Epidermal melanocyte (primary cell): Measurements from ENCODE around the gene CDC14B.

Source experiments
- DNase-seq: peaks from one replicate; pipeline ENCODE4 v3.0.0; 2011; ENCODE audit warnings: low spot score; ENCODE audit not compliant: insufficient read length

The CDC14B gene

DNA sequence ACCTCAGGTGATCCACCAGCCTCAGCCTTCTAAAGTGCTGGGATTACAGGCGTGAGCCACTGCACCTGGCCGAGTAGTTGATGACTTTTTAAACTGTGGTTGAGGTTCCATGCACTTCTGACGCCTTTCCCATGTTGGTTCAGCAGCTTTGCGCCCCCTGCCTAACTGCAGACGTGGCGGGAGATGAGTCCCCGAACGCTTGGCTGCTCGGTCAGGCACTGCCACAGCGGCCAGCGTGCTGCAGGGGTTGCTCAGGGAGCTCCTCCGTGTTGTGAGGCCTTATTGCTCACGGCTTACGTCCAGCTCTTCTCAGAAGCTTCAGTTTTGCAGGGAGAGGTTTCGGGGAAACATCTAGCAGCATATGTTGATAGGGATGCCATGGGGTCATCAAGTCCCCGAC, 134.4 kb downstream of the CDC14B start:
- DNase-seq = no peak

DNA sequence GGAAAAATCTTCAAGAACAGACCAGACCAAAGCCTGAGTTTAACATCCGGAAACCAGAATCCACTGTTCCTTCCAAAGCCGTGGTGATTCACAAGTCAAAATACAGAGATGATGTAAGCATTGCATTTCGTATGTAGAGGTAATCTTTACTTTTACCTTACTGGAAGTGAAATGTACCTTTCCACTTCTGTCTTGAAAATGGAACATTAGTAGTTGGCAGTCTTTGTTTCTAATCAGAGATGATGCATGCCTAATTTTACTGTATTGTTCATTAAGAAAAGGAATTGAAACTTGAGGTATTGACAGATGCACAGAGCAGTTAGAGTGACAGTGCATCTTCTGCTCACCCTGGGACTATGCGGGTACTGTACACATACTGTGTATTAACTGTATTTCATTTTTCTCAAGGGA, 135.1 kb downstream of the CDC14B start:
- no peak for DNase-seq

DNA sequence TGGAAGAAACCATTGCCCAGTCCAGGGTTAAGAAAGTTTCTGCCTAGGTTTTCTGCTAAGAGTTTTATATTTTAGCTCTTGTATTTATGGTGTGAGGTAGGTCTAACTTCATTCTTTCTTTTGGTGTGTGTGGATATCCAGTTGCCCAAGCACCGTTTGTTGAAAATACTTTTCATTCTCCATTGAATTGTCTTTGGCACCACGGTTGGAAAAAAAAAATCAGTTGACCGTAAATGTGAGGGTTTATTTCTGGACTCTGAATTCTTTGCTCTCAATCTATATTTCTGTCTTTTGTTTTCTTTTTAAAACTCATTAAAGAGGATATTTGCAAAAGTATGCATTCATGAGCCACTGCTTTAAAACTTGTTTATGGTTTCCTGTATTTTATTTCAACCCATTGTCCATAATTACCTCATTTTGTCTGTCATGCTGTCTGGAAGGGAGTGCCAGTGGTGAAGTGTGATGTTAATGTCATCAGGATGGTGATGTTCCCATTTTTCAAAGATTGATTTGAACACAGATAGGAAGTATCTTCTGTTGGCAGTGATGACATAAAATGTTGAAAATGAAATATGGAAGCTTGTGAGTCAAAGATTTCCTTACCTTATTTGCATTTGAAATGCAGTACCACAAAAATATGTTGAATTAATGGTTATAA, 135.8 kb downstream of the CDC14B start:
- DNase-seq = no peak

DNA sequence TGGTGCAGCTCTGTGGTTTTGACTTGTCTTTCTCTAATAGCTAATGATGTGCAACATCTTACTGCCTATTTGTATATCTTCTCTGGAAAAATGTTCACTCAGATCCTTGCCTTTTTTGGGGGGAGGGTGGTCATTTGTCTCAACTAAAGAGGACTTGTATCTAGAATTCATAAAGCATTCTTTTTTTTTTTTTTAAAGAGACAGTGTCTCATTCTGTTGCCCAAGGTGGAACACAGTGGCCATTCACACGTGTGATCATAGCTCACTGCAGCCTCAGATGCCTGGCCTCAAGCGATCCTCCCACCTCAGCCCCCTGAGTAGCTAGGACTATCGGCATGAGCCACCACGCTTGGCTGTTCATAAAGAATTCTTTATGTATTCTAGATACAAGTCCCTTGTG, 136.4 kb downstream of the CDC14B start:
- no peak for DNase-seq

DNA sequence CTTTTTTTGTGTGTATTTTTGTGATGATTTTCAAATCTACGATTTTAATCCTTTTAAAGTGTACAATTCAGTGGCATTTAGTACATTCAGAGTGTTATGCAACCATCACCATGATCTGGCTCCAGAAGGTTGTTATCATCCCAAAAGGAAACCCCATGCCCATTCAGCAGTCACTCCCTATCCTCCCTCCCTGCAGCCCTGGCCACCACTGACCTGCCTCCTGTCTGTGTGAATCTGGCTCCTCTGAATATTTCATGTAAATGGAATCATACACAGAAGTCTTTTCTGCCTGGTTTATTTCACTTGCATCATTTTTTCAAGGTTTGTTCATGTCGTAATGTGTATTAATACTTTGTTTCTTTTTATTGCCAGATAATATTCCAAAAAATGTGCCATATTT, 137.2 kb downstream of the CDC14B start:
- DNase-seq = no peak

DNA sequence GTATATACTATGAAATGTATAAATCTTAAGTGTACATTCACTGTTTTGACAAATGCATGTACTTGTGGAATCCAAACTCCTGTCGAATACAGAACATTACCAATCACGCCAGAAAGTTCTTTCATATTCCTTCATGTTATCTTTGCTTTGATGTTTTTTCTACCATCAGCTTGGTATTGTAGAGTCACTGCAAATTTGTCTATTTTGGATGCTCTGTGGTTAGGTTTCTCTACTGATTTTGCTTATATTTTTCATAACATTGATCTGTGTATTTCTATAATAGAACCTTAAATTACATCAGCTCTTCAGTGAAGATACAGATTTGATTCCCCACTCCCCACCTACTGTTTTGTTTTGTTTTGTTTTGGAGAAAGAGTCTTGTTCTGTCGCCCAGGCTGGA, 138.9 kb downstream of the CDC14B start:
- DNase-seq = no peak

DNA sequence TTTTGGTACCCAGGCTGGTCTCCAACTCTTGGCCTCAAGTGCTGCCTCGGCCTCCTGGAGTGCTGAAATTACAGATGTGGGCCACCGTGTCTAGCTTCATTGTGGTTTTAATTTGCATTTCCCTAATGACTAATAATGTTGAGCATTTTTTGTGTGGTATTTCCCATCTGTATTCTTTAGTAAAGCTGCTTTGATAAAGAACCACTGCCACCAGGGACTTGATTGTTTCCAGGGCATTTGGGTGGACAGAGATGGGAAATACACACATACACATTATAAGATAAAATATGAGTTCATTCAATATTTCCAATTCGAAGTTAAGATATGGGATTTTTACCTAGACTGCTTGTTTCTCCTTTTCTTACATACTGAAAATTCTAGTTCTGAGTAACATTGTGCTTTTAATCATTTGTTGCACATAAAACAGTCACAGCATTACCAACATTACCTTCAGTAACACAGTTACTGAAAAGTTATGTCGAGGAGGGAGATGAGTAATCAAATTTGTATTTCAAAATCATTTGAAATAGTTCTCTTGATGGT, 140.7 kb downstream of the CDC14B start:
- DNase-seq = no peak

DNA sequence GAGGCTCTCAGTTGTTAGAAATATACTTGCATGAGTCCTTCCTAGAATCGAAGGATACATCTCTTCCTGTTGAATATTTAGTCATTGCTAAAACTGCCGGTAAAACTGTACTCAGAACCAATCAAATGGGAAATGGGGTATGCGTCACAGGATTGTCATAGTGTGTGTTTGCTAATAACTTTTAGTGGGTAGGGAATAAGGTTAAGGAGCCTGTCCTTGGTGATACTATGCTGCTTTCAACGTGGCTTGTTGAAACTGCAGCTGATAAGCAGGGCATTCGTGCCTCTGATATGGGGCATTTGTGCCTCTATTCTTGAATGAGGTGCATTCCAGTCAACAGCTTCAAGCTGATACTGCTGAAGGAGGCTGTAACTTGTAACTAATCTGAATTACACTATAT, 143.1 kb downstream of the CDC14B start:
- DNase-seq = no peak

DNA sequence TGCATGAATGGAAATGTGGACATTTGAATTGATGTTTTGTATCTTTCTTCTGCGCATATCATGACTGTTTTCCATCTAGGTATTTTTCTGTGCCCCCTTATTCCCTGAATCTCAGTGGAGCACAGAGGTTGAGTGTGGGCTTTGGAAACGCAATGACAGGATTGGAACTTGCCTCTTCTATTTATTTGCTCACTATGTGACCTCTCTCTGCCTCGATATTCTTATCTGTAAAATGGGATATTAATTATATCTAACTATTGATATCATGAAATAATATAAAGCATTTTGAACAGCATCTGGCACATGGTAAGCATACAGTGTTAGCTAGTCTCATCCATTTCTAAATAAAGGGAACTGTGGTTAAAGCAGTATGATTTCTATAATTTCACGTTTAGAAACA, 143.6 kb downstream of the CDC14B start:
- no peak for DNase-seq

DNA sequence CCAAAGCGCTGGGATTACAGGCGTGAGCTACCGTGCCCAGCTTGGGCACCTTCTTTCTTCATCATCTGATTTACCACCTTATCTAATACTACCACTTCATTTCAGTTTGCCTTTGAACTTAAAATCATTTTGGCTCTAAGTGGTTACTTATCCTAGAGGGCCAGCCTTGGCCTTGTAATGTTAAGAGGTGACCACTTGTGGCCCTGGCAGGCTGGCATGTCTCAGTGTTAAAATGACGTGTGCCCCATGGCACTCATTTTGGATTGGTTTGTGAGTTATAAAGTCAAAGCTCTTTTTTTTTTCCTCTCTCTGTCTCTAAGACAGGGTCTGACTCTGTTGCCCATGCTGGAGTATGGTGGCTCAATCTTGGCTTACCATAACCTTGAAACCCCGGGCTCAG, 151.9 kb downstream of the CDC14B start:
- no peak for DNase-seq

DNA sequence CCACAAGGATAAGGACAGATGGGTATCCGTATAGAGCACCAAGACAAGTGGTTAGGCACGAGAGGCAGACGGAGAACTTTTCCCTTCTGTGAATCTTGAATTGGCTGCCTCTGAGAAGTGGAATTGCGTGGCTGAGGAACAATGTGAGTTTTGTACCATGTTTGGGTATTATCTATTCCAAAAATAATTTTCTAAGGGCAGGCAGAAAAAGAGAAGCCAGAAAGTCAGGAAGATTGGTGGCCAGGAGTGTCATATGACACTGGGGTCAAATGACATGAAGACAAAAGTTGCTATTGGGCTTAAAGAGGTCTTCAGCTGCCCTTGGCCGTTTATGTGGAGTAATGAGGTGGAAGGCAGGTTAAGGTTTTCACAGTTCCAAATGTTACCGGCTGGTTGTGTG, 155.2 kb downstream of the CDC14B start:
- DNase-seq = no peak

DNA sequence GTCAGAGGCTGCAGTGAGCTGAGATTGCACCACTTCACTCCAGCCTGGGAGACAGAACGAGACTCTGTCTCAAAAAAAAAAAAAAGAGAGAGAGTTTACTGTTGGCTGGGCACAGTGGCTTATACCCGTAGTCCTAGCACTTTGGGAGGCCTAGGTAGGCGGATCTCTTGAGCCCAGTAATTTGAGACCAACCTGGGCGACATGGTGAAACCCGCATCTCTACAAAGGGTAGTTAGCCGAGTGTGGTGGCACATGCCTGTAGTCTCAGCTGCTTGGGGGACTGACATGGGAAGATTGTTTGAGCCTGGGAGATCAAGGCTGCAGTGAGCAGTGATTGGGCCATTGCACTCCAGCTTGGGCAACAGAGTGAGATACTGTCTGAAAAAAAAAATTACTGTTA, 157.1 kb downstream of the CDC14B start:
- DNase-seq = no peak

DNA sequence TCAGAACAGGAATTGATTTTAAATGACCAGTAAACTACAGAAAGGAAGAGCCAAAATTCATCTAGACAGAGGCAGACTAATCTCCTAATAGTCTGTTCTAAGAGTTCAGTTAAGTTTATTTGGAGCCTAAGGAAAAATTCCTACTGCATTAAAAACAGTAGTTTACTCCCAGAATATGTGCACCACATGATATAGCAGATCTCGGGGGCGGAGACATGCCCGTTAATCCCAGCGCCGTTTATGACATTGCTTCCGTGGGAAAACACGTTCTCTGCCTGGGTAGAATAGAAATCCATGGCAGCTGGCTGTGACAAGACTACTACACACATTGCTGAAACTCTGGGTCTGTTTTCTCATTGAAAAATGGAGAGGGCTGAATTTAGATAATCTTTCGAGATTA, 158.3 kb downstream of the CDC14B start:
- DNase-seq = no peak

DNA sequence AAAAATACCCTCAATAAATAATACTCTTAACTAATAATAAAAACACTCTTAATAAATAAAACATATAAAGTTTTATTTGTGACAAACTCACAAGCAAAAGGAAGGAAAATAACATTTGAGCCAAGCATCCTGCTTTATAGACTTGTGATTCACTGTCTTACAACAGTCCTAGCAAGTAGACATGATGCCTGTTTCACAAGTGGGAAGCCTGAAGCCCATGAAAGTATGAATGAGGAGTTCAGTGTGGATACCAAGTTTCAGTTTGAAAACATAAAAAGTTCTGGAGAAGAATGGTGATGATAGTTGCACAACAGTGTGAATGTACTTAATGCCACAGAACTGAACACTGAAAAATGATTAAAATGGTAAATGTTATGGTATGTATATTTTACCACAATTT, 158.8 kb downstream of the CDC14B start:
- DNase-seq = peak; percentile 52

DNA sequence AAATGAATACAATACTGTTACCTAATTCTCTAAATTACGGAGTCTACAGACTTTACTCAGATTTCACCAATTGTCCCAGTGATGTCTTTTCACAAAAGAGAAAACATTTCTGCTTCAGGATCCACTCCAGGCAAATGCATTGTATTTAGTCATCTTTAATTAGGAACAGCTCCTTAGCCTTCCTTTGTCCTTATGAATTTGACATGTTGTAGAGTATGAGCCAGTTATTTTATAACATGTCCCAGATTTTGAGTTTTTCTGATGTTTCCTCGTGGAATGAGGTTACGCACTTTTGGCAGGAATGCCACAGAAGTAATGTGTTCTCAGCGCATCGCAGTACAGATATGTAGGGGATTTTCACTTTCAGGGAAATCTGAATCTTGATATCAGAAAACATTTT, 159.2 kb downstream of the CDC14B start:
- peak; percentile 59 for DNase-seq

DNA sequence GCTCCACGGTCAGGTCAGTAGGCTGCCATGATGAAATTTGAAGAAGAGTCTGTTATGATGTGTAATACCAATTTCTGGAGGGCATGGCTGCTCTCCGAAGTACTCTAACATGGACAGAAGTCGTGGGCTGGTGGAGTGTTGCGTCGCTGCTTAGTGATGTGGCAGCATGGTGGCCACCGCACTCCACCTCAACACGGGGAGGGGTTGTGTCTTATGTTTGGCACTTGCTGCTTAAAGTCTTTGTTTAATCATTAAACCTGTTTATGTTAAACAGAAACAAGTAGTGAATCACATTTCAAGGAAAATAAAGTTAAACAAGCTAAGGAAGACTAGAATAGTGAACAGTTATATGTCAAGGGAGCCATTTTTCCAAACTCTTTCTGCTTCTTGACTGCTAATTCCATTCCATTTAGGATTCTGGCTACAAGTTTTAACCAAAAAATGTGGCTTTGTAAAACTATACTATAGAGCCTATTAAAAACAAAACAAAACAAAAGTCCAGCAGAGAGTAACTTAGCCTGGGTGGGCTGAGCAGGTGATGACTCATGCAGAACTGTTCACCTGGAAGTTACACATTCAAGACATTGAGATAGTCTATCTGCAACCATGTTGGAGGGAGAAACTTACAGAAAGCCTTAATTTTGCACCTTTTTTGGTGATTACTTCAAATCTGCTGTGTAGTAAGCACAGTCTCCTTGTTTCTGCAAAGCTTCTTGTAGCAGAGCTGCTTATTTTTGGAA, 160.2 kb downstream of the CDC14B start:
- no peak for DNase-seq

DNA sequence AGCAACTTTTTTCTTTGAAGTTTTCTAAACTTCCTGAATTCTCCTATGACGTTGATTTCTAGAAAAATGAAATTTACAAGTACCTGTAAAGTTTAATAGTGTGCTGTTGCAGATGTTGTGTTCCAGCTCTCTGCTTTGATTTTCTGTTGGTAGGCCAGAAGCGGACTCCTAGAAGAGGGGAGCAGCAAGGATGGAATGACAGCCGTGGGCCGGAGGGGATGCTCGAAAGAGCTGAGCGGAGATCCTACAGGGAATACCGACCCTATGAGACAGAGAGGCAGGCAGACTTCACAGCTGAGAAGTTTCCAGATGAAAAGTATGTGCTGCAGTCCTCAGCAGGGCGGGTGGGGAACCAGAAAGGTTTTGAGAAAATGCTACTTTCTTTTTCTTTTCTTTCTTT, 161.4 kb downstream of the CDC14B start:
- no peak for DNase-seq

DNA sequence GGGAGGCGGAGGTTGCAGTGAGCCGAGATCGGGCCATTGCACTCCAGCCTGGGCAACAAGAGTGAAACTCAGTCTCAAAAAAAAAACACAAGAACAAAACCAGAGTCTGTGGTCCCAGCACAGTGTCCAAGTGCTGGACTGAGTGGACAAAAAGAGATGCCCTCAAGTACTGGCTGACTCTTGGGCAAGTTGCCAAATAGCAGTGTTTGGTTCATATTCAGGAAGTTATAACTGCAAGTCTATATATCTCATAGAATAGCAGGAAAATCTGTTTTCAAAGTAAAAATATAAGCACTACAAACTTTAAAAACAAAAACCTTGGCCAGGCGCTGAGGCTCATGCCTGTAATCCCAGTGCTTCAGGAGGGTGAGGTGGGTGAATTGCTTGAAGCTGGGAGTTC, 162.4 kb downstream of the CDC14B start:
- no peak for DNase-seq

DNA sequence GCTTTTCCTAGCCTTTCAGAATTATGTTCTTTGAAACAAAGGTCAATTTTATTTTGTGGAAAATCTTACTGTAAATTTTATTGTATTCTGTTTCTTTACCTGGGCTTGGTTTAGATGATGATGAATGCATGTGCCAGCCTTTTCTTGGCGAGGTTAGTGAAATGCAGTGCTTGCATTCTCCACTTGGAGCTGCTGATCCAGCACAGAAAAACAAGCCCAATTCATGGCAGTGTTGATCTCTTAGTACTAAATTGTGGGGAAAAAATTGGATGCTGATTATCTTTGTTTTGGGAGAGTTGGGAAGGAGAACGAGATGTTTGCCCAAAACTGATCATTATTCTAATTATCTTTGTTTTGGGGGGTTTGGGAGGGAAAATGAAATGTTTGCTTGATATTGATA, 166.0 kb downstream of the CDC14B start:
- DNase-seq = peak; percentile 48

DNA sequence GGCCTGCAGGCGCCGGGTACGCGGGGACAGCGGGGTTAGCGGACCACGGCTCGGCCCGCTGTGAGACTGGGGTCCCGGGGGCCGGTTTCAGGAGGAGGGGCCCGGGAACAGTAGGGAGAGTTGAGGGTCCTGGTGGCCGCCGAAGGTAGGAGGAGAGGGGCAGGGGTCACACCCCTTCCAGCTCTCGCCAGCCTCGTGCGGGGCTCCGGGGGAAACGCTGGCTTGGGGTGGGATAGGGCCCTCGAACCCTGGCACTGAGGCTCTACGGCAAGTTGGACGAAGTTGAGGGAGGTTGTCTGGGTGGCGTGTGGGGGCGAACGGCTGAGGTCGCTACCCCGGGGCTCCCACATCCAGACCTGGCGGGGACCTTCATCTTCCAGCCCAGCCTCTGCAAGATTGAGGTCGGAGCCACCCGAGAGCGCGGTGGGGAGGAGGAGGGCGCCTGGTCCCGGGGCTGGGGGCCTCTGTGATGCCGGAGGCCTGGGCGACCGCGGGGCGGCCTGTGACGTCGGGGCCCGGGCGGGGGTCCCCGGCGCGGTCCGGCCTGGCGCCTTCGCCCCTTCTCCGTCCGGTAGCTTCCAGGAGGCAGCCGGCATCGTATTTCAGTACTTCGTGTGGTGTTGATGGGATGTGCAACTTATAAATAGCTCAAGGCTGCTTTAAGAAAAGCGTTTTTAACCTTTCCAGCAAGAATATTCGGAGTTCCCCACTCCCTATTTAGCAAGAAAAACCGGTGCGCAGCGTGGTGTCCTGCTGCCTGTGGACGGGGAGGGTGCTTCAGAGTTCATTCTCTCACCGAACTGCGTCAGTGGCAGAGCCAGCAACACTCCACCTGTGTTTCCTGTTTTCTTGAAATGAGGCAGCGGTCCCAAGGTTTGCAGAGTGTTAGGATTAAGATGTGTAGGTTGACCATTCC, 168.8 kb downstream of the CDC14B start:
- DNase-seq = no peak
